ENCODE data around the gene STK11IP. TPM values are rescaled to one million over a fixed set of nuclear protein-coding genes. Genes with fewer than 3 reads are reported as not detected.

STK11IP gene
- total and polyA plus RNA-seq, 2 of the 13 experiments (the other 11 are each of a cell fraction or from before 2014, with no cell fraction given), result 12.8 to 24.0 TPM

DNA sequence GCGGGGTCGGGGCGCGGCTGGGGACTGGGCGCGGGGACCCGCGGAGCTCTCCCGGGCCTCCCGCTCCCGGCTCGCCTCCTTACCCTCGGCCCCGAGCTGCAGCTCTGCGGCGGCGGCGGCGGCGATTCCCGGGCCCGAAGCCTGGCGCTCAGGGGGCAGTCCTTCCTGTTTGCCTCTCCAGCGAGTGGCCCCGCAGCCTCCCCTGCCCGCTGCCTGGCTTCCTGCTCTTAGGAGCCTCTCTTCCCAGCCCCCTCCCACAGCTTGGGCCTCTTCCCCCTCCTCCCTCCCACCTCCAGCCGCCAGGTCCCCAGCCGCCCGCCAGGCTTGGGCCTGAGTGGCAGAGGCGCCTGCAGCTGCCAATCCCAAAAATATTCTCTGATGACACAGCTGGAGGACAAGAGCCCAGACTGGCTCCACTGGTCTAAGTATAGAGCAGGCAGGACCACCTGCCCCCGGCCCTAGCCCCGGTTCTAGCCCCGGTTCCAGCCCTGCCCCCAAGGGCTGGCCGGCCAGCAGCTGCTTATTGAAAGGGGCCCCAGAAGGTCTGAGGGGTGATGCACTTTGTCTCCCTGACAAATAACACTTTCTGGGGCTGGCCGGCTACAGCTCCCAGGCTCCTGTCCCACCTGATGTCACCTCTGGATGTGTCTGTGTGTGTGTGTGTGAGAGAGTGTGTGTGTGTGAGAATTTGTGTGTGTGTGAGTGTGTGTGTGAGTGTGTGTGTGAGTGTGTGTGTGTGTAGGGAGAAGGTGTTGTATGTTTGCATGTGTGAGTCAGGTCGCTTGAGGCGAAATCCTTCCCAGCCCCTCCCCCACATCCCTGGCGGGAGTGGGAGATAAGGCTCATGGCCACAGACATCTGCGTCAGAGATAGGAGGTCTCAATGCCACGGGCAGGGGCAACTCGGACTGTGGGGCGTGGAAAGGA, 26.1 kb upstream of the STK11IP start, which contains the start of gene OBSL1 (continued):
- TF ChIP-seq, protein P1, sequence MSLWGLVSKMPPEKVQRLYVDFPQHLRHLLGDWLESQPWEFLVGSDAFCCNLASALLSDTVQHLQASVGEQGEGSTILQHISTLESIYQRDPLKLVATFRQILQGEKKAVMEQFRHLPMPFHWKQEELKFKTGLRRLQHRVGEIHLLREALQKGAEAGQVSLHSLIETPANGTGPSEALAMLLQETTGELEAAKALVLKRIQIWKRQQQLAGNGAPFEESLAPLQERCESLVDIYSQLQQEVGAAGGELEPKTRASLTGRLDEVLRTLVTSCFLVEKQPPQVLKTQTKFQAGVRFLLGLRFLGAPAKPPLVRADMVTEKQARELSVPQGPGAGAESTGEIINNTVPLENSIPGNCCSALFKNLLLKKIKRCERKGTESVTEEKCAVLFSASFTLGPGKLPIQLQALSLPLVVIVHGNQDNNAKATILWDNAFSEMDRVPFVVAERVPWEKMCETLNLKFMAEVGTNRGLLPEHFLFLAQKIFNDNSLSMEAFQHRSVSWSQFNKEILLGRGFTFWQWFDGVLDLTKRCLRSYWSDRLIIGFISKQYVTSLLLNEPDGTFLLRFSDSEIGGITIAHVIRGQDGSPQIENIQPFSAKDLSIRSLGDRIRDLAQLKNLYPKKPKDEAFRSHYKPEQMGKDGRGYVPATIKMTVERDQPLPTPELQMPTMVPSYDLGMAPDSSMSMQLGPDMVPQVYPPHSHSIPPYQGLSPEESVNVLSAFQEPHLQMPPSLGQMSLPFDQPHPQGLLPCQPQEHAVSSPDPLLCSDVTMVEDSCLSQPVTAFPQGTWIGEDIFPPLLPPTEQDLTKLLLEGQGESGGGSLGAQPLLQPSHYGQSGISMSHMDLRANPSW (CRISPR knock-in tag; IDR thresholded peaks at IDR 0.05; ENCODE audit: borderline replicate concordance), result no peak; the same call in 1 of the 2 replicates
- TF ChIP-seq ZNF777 (CRISPR knock-in tag; IDR thresholded peaks at IDR 0.05), result no peak
- TF ChIP-seq ZBTB7A (CRISPR knock-in tag; IDR thresholded peaks at IDR 0.05), result peak; percentile 57; the same call in 1 of the 2 replicates
- no peak for TF ChIP-seq ZBED4 (CRISPR knock-in tag; IDR thresholded peaks at IDR 0.05; ENCODE audit: borderline replicate concordance)
- TF ChIP-seq, protein P2, sequence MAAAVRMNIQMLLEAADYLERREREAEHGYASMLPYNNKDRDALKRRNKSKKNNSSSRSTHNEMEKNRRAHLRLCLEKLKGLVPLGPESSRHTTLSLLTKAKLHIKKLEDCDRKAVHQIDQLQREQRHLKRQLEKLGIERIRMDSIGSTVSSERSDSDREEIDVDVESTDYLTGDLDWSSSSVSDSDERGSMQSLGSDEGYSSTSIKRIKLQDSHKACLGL (CRISPR knock-in tag; IDR thresholded peaks at IDR 0.05), result no peak
- TF ChIP-seq ZNF326 (CRISPR knock-in tag; IDR thresholded peaks at IDR 0.05; ENCODE audit: borderline replicate concordance), result no peak
- TF ChIP-seq SNAI1 (CRISPR knock-in tag; IDR thresholded peaks at IDR 0.05; ENCODE audit: borderline replicate concordance), result 0 out of 2 replicates have a peak, but pooled peaks have one; percentile 39
- peak; percentile 71 for TF ChIP-seq ZNF839 (CRISPR knock-in tag; IDR thresholded peaks at IDR 0.05; ENCODE audit: borderline replicate concordance)
- TF ChIP-seq GTF3A (CRISPR knock-in tag; conservative IDR thresholded peaks at IDR 0.05), result no peak
- no peak for TF ChIP-seq ZNF678 (CRISPR knock-in tag; IDR thresholded peaks at IDR 0.05)
- TF ChIP-seq SNAPC4 (CRISPR knock-in tag; IDR thresholded peaks at IDR 0.05), result 0 out of 2 replicates have a peak, but pooled peaks have one; percentile 37
- peak; percentile 50; the same call in 1 of the 2 replicates for TF ChIP-seq BHLHE40 (IDR thresholded peaks at IDR 0.05; ENCODE audit: low read length)
- TF ChIP-seq ZNF225 (CRISPR knock-in tag; IDR thresholded peaks at IDR 0.05), result peak; percentile 17; the same call in 1 of the 2 replicates

All from HepG2 (cell line).